NCI-H1092 treated with DMSO at 0.1 percent for 48 hours (cell line): ENCODE measurements around the gene CDH4.

ENCODE experiments used
- DNase-seq: peaks from one replicate; lab custom pipeline; 2025; lab: John Stamatoyannopoulos, UW

Gene CDH4

GRCh38 chr20:61830241-61830930, 578.3 kb downstream of the CDH4 start:
- no peak for DNase-seq

DNA sequence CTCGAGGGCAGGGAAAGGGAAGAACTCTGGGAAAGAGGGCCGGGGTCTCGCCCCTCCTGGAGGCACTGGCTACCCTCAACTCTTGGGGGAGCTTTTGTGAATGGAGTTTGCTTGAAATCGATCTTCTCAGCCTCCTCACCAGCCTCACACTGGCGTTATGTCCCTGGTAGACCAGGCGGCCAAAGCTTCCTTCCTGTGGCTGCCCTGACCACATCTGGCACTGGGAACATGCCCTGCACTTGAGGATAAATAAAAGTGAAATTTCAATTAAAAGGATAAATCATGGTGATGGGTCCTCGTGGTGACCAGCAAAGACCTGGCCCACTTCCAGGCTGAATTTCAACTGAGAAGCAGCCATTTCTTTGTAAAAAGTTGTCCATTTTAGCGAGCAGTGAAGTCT, 578.9 kb downstream of the CDH4 start:
- no peak for DNase-seq

GRCh38 chr20:61832181-61832580, 580.1 kb downstream of the CDH4 start:
- DNase-seq = no peak

DNA sequence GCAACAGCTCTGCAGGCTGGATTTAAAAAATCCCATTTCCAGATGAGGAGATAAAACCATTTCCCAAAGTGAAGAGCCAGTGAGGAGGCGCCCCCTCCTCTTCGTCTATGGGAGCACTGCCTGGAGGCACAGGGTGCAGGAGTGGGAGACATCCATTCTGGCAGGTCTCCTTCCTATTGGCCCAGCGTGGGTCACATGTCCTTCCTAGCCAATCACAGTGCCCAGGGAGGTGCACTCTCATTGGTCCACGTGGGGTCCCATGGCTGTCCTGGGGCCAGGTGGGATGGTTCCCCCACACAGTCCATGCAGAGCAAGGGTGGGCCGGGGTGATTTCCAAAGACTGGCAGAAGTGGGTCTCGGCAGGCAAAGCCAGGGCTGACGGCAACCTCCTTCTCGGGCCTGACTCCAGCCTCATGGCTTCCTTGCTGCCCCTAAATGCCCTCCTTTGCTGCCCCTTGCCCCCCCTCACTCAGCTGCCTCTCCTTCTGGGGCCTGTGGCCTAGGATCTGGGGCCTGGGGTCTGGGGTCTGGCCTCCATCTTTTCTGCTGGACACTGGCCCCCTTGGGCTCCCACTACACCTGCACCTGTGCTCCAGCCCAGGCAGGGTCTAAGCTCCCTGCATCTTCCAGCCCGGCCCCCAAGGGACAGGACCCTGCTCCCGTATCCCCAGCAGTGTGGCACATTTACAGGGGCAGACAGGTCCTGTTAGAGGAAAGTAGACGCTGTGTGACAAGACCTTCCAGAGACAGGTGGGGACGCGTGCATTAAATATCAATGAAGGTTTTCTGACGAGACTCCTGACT, 581.9 kb downstream of the CDH4 start:
- no peak for DNase-seq

- DNase-seq = no peak
These were observed 583.2 kb downstream of the CDH4 start for GRCh38 chr20:61835301-61835700.

- DNase-seq = no peak
These were observed 583.8 kb downstream of the CDH4 start for GRCh38 chr20:61835791-61836350.

DNA sequence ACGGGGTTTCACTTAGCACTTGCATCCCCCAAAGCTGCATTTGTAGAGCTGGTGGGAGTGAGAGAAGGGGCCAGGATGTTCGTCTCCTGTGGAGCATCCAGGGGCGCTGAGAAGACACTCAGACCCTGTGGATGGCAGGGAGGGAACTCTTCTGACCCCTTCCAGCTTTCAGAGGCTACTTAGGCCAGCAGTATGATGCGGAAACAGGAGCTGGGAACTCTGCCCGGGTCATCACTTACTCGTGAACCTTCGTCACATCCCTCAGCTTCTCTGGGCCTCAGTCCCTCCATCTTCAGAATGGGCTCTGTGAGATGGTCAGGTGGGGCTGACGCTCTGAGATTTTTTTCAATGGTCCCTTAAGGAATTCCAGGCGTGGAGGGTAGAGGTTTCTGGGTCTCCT, 585.1 kb downstream of the CDH4 start:
- DNase-seq = no peak

DNA sequence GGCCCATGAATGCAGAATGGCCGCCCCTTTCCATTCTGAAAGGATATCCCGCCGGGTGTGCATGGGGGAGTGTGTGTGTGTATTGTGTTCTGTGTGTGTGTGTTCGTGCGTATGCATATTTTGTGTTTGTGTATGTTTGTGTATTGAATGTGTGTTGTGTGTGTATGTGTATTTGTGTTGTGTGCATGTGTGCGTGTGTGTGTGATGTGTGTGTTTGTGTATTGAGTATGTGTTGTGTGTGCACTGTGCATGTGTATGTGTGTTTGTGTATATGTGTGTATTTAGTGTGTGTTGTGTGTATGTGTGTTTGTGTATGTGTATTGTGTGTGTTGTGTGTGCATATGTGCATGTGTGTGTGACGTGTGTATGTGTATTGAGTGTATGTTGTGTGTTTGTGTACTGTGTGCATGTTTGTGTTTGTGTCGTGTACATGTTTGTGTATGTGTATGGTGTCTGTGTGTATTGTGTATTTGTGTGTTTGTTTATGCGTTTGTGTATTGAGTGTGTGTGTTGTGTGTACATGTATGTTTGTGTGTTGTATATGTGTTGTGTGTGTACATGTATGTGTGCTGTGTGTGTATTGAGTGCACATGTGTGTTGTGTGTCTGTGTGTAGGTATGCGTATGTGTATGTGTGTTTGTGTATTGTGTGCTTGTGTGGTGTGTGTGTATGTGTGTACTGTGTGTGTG, 587.3 kb downstream of the CDH4 start:
- DNase-seq = no peak

DNA sequence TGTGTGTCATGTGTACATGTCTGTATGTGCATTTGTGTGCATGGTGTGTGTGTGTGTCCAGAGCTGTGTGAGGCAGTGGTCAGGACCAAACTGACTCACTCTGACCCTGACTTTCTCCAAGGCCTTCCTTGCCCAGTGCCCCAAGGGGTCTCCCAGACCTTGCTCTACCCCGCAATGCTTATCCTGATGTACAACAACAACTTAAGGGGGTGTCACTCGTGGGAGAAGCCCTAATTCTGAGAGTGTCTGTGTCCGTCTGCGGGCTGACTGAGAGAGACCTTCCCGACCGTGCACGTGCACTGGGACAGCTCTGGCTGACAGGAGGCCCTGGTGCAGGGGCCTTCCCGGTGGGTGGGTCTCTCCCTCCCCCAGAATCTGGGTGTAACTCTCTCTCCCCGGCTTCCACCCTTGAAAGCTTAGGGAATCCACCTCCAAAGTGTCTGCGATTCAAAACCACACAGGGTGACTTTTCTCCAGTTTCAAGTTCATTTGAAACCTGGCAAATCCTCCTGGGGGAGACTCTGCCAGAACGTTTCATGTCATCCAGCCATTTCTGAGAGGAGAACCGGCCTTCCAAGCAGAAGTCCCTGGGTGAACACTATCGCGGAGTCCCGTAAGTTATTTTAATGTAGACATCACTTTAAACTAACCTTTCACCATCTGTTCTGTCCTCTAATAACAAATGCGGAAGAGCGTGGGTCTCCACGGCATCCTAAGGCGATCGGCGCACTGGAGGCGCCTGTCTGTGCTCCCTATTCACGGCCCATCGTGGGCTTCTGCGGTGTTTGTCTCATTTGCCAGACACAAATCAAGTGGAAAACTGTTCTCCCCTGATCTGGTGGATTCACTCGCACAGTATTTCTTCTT, 588.1 kb downstream of the CDH4 start:
- DNase-seq = no peak

- DNase-seq = no peak
These were observed 588.9 kb downstream of the CDH4 start for GRCh38 chr20:61840779-61841455.

DNA sequence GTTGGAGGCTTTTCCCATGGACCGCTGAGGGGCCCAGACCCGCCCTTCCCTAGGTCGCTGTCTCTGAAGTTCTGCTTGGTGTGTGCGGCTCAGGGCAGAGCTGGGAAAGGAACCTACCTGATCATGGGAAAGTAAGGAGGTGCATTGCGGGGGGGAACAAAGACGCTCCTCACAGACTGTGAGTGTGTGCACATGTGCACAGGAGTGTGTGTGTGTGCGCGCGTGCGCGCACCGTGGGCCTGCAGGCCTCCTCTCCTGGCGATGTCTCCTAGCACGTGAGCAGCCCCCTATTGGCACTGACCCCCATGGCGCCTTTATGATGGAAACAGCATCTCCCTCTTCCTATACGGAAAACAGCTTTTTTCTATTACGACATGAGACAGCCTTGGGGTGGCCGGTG, 589.5 kb downstream of the CDH4 start:
- no peak for DNase-seq

- DNase-seq = peak; percentile 23
These were observed 589.9 kb downstream of the CDH4 start for GRCh38 chr20:61841966-61842365.

DNA sequence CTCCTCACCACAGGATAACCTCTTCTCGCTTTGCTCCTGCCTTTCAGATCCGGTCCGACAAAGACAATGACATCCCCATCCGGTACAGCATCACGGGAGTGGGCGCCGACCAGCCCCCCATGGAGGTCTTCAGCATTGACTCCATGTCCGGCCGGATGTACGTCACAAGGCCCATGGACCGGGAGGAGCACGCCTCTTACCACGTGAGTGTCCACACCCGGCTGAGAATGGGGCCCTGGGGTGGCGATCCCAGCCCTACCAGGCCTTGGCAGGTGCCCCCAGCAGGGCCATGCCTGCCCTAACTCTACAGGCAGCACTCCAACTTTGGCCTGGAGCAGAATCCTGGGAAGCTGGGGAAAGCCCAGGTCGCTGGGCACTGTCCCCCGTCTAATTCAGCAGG, 592.6 kb downstream of the CDH4 start:
- no peak for DNase-seq

- DNase-seq = no peak
These were observed 593.2 kb downstream of the CDH4 start for GRCh38 chr20:61845233-61845671.

GRCh38 chr20:61846074-61846473, 594.0 kb downstream of the CDH4 start:
- DNase-seq = no peak

DNA sequence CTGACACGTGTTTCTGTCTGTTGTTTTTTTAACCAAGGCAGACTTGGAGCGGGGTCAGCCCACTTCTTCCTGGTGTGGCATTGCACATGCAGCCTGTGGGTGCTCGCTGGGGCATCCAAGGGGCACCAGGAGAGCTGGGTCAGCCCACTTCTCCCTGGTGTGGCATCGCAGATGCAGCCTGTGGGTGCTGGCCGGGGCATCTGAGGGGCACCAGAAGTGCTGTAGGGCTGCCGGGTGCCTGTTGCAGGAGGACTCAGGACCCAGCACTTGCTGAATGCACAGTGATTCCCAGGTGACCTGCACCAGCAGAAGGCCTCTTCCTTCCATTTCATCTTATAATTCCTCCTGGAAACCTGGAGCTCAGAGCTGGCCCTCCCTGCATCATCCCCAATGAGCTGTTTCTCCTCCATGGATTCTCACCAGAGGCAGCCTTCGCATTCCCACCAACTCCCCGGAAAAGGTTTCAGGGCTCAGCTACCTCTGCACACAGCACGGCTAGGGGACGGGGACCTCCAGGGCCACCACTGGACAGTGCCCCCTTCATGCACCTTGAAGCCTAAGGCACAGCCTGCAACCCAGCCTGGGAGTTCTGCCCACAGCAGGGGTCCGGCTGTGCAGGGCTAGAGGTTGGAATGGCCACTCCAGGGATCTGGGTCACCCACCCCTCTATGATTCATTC, 594.8 kb downstream of the CDH4 start:
- DNase-seq = no peak

DNA sequence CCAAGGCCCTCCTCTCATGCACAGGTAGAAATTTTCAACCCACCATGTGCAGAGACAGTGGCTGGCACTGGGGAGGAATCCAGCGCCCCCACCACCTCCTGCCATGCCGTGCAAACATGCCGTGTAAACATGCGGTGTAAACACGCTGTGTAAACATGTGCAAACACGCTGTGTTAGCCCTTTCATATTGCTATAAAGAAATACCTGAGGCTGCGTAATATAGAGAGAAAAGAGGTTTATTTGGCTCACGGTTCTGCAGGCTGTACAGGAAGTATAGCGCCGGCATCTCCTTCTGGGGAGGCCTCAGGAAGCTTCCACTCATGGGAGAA, 595.3 kb downstream of the CDH4 start:
- DNase-seq = no peak

GRCh38 chr20:61847986-61848385, 595.9 kb downstream of the CDH4 start:
- no peak for DNase-seq

DNA sequence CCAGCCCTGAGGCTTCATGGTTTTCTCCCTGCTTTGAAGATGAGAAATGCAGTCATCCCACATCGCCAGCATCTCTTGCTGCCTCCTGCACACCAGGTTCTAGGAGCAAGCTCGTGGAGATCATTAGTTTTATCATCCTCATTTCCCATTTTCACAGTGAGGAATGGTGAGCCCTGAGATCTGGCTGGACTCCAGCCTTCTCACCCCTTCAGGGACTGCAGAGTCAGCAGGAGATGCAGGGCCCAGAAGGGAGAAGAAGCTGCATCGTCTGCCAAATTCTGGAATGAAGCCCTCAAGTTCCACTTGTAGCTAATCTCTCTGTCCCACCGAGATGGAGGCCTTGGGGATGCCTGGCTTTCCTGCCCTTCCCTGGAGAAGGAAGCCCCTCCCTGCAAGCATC, 596.8 kb downstream of the CDH4 start:
- DNase-seq = no peak

DNA sequence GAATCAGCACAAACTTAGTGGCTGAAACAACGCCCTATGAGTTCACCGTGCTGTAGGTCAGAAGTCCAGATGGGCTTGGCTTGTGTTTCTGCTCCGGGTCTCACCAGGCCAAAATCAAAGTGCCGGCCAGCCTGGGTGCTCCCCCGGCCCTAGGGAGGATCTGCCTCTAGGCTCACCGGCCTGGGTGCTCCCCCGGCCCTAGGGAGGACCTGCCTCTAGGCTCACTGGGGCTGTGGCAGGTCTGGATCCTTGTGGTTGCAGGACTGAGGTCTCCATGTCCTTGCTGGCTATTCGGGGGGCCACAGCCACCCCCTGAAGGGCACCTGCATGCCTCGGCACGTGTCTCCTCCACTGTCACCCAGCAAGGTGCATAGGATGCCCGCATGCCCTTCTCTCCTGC, 597.3 kb downstream of the CDH4 start:
- DNase-seq = no peak

- no peak for DNase-seq
These were observed 597.8 kb downstream of the CDH4 start for GRCh38 chr20:61849822-61850221.
